Anterior cingulate cortex (tissue), 58 donors: ENCODE results near the gene TBCD.
"Not testable (repeated sequence)": the region's sequence is repeated elsewhere in the genome, so short reads cannot be mapped to it uniquely, and the experiment has no call there.

ENCODE experiments used
- DNase-seq, 58 donors: peaks; one replicate each; lab custom pipeline; 2025; lab: John Stamatoyannopoulos, UW

Gene TBCD

DNA sequence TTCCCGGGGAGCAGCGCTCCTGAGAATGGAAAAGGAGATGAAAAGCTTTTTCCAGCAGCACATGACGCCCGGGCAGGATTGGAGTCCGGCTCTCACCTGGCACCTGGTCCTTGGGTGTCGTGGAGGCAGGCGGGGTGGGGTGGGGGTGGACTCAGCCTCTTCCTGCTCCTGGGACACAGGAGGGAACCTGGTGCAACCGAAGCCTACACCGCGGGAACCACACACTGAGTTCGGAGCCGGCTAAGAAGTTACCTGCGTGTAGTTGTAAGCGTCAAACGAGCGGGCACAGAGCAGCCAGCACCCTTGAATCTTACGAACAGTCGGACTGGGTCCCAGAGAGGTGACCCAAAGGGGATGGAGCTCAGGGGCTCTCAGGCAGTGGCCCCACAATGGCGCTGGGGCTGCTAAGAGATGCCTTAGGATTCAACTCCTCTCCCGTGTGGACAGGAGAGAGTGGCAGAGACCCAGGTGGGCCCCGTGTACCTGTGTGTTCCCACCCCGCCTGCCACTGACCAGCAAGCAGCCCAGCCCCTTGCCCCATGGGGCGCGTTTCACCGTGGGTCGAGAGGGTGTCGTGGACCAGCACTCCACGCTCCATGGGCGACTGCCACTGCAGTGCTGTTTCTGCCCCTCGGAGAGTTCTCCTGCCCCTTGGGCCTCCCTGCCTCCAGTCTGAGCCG, 221.7 kb downstream of the TBCD start:
- DNase-seq: no peak

DNA sequence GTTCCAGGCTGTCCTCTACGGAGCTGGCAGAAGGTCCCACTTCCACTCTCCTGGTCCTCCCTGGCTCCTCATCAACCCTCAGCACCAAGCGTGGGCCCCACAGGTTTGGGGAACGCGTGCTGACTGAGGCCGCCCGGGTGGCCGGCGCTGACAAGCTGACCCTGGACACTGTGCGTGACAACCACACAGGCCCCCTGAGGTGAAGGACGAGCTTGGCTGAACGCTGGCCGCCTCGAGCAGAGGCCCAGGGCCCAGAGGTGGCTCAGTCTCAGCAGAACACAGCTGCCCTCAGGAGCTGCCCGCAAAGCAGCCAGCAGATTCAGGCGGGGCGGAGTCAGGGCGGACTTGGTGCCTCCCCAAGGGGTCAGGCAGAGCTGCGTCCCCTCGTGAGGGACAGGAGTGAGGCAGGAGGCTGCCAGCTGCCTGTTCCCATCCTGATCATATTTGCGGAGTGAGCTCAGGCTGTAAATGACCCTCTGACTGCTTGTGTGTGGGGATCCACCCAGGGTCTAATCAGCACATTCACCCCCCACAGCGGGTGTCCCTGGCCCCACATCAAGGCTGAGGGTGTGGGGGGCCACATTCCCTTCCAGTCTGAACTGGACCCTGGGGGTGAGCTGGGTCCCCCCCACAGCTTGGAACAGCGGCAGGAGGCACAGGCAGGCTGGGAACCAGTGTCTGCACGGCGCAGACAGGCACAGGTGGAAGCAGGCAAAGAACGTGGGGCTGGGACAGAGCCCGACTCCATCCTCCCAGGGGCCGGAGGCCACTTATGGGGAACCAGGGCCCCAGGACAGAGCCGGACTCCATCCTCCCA, 222.5 kb downstream of the TBCD start:
- no peak for DNase-seq

DNA sequence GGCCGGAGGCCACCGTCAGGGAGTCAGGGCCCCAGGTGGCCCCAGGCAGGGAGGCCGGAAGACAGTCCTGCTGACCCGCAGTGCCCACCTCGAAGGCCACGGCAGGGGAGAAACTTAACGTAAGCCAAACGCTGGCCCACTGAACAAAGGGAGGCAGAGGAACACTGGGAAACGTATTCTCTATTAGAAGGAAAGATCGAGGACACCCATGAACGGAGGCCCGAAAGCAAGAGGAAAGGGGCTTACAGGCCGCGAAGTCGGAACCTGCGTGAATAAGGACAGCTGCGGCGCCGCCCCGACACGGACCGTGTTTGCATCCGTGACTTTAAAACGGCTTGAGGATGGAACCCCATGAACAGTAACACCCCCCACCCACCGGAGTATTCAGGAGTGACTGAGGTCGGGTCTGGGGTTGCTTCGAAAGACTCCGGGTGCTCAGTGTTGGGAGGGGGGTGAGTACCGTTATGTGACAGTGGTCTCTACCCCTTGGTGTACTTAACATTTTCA, 225.2 kb downstream of the TBCD start:
- DNase-seq: no peak

DNA sequence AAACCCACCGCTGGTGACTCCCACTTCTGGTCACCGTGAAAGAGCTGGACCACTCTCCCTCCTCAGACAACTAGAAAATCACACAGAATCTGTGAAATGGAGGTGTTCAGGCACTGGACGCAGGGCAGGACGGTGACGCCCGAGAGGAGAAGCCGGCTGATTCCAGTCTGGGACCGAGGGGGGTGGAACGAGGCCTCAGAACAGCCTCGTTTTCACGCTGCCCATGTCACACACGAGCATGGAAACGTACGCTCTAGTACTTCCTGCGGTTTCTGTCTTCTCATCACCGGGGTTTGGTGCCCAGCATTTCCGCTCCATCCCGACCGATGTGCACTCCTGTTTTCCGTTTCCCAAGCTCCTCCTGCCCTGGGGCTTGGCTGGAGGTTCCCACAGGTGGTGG, 225.7 kb downstream of the TBCD start:
- DNase-seq: no peak

DNA sequence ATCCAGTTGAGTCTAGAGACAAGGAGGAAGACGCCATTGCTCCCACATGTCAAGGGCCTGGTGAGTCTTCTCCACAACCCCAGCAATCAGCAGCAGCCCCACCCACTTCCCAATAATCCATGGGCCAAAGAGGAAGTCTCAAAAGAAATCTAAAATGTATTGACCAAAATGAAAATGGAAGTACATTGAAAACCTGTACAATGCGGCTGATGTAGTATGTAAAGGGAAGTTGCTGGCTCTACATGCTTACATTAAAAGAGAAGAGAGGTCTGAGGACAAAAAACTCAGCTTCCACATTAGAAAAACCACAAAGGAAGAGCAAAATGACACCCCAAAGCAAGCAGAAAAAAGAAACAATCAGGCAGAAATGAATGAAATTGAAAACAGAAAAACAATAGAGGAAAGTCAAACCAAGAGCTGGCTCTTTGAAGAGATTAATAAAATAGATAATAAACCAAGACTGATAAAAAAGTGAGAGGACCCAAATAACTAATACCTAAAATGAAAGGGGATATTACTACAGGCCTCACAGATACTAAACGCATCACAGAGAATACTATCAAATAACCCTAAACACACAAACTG, 227.0 kb downstream of the TBCD start:
- DNase-seq: no peak

DNA sequence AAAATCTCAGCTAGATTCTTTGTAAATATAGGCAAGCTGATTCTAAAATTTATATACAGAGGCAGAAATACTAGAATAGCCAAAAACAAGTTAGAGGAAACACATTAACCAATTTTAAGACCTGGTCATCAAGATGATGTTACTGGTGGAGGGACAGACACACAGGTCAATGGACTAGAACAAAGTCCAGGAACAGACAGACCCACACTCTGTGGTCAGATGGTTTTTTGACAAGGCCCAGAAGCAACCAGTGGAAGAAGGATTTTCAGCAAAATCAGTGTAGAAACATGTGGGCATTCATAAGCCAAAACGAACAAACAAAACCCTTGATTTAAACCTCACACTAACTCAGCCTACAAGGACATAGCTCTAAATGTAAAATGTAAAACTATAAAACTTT, 227.9 kb downstream of the TBCD start:
- DNase-seq: no peak

DNA sequence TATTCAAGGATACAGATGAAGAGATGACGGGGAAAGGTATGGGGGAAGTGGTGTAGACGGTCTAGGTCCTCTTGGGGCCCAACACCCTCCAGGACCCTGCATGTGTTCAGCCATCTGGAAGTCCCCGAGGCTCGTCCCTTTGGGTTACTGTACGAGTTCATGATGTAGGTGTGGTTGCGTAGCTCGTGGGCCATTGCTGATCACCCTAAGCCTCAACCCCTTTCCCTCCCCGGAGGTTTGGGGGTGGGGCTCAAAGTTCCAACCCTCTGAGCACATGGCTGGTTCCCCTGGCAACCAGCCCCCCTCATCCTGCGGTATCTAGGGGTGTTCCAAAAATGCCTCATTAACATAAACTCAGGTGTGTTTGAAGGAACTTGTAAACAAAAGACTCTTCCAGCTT, 228.8 kb downstream of the TBCD start:
- no peak for DNase-seq

DNA sequence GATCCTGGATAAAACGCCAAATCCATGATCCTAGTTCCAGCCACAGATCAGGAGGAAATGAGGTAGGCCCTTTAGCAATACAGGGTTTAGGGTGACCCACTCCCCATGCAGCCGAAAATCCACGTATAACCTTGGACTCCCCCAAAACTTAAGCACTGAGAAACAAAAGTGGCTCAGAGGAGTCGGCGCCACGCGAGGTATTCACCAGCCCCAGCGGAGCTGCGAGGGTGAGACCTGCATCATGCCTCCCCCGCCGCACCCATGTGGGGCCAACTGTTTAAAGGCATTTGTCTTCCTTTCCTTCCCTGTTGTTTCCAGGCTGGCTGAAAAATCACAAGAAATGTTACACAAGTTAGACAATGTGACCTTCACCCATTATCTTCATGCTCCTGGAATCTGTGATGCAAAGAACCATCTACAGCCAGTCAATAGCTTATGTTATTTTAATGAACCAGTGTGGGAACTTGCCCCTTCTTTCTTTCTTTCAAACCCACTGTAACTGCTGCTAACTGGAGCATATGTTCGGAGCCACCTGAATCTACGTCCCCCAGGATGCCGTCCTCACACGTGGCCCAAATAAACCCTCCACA, 229.4 kb downstream of the TBCD start:
- DNase-seq: no peak

DNA sequence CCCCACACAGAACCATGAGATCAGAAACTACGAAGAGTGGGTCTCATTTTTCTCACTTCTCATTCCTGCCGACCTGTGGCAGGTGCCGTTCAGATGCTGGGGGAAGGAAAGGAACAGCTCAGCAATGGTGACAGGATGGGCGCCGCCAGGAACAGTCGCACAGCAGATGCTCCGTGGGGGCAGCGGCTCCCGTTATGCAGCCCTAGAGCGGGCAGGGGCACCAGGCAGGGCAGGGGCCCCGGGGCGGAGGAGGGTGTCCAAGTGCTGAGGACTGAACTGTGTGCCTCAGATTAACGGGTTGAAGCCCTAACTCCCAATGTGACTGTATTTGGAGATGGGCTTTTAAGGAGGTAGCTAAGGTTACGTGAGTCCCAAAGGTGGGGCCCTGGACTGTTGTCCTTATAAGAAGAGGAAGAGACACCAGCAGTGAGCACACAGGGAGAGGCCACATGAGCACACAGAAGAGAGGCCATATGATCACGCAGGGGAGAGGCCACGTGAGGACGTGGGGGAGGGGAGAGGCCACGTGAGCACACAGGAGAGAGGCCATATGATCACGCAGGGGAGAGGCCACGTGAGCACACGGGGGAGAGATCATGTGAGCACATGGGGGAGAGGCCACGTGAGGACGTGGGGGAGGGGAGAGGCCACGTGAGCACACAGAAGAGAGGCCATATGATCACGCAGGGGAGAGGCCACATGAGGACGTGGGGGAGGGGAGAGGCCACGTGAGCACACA, 231.8 kb downstream of the TBCD start:
- DNase-seq: no peak

DNA sequence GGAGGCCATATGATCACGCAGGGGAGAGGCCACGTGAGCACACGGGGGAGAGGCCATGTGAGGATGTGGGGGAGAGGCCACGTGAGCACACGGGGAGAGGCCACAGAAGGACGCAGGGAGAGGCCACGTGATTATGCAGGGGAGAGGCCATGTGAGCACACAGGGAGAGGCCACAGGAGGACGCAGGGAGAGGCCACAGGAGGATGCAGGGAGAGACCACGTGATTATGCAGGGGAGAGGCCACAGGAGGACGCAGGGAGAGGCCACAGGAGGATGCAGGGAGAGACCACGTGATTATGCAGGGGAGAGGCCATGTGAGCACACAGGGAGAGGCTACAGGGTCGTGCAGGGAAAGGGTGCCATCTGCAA, 232.4 kb downstream of the TBCD start:
- DNase-seq: not testable (repeated sequence)

DNA sequence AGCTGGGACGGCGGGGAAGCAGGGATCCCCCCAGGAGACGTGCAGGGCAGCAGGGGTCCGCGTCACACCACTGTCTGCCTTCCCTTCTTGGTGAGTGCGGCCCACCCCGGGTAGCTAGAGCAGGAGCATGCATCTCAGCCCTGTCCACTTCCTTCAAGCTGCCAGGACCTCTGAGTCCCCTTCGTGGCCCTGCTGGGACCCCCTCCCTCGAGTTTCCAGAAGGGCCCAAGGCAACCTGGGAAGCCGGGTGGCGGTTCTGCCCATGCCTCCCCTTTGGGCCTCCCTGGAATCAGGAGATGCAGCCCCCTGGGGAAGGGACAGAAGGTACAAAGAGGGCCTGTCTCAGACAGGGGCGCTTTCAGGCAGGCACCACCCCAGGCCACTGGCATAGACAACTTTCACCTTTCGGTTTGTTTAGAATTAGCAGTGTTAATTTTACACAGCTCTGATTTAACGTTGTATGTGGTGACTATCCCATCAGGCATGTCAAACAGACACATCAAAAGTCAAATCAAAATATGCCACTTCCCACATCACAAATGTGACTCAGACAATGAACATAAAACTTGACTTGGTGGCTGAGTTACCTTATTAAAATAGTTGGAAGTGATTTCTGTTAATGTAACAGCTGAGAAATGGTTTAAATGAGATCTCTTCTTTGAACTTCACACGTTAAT, 233.0 kb downstream of the TBCD start:
- DNase-seq: no peak

DNA sequence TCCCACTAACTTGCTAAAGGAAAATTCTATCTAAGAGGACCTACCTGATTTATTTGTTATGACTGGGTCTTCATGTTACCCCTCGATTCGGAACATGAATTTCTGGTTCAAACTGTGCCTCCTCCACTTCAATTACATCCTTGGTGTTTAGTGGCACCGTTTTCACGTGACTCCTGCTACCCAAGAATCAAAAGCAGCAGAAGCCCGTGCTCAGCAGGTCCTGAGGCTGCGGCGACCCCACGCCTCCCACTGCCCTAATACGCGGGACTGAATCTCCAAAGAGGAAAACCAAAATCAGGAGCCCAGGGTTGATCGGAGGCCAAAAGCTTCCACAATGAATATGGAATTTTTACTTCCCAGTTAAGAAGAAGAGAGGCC, 233.6 kb downstream of the TBCD start:
- no peak for DNase-seq

DNA sequence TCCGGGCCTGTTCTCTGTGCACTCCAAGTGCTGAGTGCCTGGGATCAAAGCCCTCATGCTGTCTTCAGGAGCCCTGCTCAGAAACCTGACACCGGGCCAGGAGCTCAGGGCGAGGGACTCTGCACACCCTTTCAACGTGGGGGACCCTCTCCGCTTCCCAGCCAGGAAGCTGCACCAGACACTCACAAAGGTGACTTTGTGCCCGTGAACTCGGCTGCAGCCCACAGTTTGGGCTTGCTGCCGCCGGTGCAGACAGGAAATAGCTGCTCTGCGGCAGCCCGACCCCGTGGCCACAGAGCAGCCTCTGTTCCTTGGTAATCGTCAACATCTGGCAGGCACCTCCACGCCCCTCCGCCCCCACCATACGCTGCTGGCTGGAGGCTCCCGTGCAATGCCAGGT, 234.1 kb downstream of the TBCD start:
- no peak for DNase-seq

DNA sequence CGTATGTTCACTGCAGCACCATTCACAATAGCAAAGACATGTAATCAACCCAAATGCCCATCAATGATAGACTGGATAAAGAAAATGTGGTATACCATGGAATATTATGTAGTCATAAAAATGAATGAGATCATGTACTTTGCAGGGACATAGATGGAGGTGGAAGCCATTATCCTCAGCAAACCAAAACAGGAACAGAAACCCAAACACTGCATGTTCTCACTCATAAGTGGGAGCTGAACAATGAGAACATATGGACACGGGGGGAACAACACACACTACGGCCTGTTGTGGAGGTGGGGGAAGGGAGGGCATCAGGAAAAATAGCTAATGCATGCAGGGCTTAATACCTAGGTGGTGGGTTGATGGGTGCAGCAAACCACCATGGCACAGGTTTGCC, 237.2 kb downstream of the TBCD start:
- DNase-seq: not testable (repeated sequence)

DNA sequence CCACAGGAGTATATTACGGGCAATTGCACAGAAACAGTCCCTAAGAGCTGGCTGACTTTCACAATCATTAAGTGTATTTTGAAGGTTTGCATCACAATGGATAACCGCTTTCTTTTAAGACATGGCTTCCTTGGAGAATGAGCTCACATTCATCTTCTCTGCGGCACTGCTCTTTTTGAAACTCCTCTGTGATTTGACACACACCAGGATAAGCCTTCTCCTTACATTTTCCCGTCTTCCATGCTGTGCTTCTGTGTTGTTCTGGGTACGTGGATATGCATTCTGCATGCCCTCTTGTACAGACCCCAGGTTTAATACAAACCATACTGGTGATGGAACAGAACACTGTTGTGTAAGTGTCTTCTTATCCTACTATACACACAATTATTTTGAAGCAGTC, 238.0 kb downstream of the TBCD start:
- no peak for DNase-seq

DNA sequence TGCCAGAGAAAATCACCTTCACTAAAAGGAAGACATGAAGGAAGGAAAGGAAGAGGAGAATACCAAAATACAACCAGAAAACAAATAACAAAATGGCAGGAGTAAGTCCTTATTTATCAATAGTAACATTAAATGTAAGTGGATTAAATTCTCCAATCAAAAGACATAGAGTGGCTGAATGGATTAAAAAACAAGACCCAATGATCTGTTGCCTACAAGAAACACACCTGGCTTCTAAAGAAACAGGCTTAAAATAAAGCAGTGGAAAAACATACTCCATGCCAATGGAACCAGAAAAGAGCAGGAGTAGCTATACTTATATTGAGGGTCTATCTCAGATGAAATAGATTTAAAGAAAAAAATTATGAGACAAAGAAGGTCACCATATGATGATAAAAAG, 241.1 kb downstream of the TBCD start:
- DNase-seq: no peak
